IMR-90 (cell line): ENCODE results near the gene AKAP6. TPM values are rescaled to one million over a fixed set of nuclear protein-coding genes. Genes with fewer than 3 reads are reported as not detected.
"Not testable (repeated sequence)": the region's sequence is repeated elsewhere in the genome, so short reads cannot be mapped to it uniquely, and the experiment has no call there.

Experiments used
- ATAC-seq: fragments of 200-7000 bp; cut with Tn5 transposase; 2 replicates; pipeline ENCODE4 v1.9.1; 2020; ENCODE audit warnings: low read depth, mild to moderate bottlenecking, moderate library complexity
- BruUV-seq: library from RNA; stranded (reverse); fragments of 400-500 nt; replicated peaks from 2 replicates; lab custom pipeline; 2021; lab: Mats Ljungman, UMichigan
- CTCF ChIA-PET: fragments of 300-600 bp; formaldehyde crosslinking; extraction: SDS; loops from one replicate; lab custom pipeline; 2021; ENCODE audit warnings: antibody characterized with exemption; lab: Yijun Ruan, JAX
- POLR2A ChIA-PET: fragments of 300-600 bp; sonication (Branson Sonifier 250); formaldehyde crosslinking; loops from one replicate; lab custom pipeline; 2022; ENCODE audit warnings: antibody characterized with exemption; ENCODE audit not compliant: unreplicated experiment; lab: Charles Lee
- DNase-seq: peaks from one replicate; pipeline ENCODE4 v3.0.0; 2013
- H2AFZ ChIP-seq: replicated peaks from 2 replicates; pipeline ENCODE3; 2013; ENCODE audit warnings: low read length, mild to moderate bottlenecking; ENCODE audit not compliant: poor library complexity
- H2AK5ac ChIP-seq: 2 replicates; pipeline ENCODE4 v1.6.1; 2013; ENCODE audit warnings: low read depth, low read length, inconsistent platforms
- H2AK9ac ChIP-seq: replicated peaks from 2 replicates; pipeline ENCODE3; 2013; ENCODE audit warnings: mild to moderate bottlenecking, low read depth, low read length, moderate library complexity; ENCODE audit not compliant: poor library complexity
- H2BK120ac ChIP-seq: 2 replicates; pipeline ENCODE4 v1.6.1; 2013; ENCODE audit warnings: low read depth, low read length, inconsistent platforms
- H2BK15ac ChIP-seq: 3 replicates; pipeline ENCODE4 v1.6.1; 2013; ENCODE audit warnings: low read depth, low read length, inconsistent platforms
- H2BK20ac ChIP-seq: 2 replicates; pipeline ENCODE4 v1.6.1; 2013; ENCODE audit warnings: low read depth, mild to moderate bottlenecking, inconsistent platforms, low read length, moderate library complexity
- H2BK5ac ChIP-seq: 2 replicates; pipeline ENCODE4 v1.6.1; 2013; ENCODE audit warnings: mild to moderate bottlenecking, low read depth, low read length, inconsistent platforms; ENCODE audit not compliant: poor library complexity, severe bottlenecking
- H3K14ac ChIP-seq: replicated peaks from 2 replicates; pipeline ENCODE4 v1.6.1; 2013; ENCODE audit warnings: low read depth, low read length, inconsistent platforms
- H3K18ac ChIP-seq: 2 replicates; pipeline ENCODE4 v1.6.1; 2013; ENCODE audit warnings: low read depth, low read length, control low read depth
- H3K23ac ChIP-seq: 2 replicates; pipeline ENCODE4 v1.6.1; 2013; ENCODE audit warnings: low read depth, low read length, inconsistent platforms
- H3K27ac ChIP-seq: 2 replicates; pipeline ENCODE4 v1.5.1; 2013; ENCODE audit warnings: mild to moderate bottlenecking, control low read depth, low read length; ENCODE audit not compliant: insufficient read depth
- H3K27me3 ChIP-seq: 2 replicates; pipeline ENCODE4 v1.6.1; 2013; ENCODE audit warnings: low read length; ENCODE audit not compliant: control insufficient read depth, insufficient read depth
- H3K36me3 ChIP-seq: 2 replicates; pipeline ENCODE4 v1.6.1; 2013; ENCODE audit warnings: low read length, mixed read lengths; ENCODE audit not compliant: control insufficient read depth, insufficient read depth
- H3K4ac ChIP-seq: 2 replicates; pipeline ENCODE4 v1.6.1; 2013; ENCODE audit warnings: low read depth, low read length, inconsistent platforms
- H3K4me1 ChIP-seq: 2 replicates; pipeline ENCODE4 v1.6.1; 2013; ENCODE audit warnings: low read length, mixed read lengths; ENCODE audit not compliant: control insufficient read depth, insufficient read depth
- H3K4me2 ChIP-seq: 2 replicates; pipeline ENCODE4 v1.6.1; 2013; ENCODE audit warnings: low read depth, mild to moderate bottlenecking, control low read depth, low read length, moderate library complexity
- H3K4me3 ChIP-seq: 2 replicates; pipeline ENCODE4 v1.5.1; 2013; ENCODE audit warnings: low read depth, mild to moderate bottlenecking, control low read depth, low read length, moderate library complexity; ENCODE audit not compliant: insufficient read depth
- H3K56ac ChIP-seq: 2 replicates; pipeline ENCODE4 v1.6.1; 2013; ENCODE audit warnings: low read length, inconsistent platforms; ENCODE audit not compliant: insufficient read depth; ENCODE audit errors: extremely low read depth
- H3K79me1 ChIP-seq, 2 experiments: 2 replicates each; pipeline ENCODE4 v1.6.1; 2013; ENCODE audit warnings: low read length in 2 of 2, inconsistent platforms in 1 of 2, low read depth in 1 of 2
- H3K9ac ChIP-seq: 2 replicates; pipeline ENCODE4 v1.6.1; 2013; ENCODE audit warnings: low read depth, low read length, control low read depth
- H3K9me1 ChIP-seq: 2 replicates; pipeline ENCODE4 v1.6.1; 2013; ENCODE audit warnings: low read length, inconsistent platforms; ENCODE audit not compliant: insufficient read depth
- H3K9me3 ChIP-seq: 2 replicates; pipeline ENCODE4 v1.6.1; 2013; ENCODE audit warnings: low read length; ENCODE audit not compliant: control insufficient read depth, insufficient read depth
- H4K20me1 ChIP-seq: 2 replicates; pipeline ENCODE4 v1.6.1; 2013; ENCODE audit warnings: low read length, inconsistent platforms; ENCODE audit not compliant: insufficient read depth
- H4K5ac ChIP-seq: 2 replicates; pipeline ENCODE4 v1.6.1; 2013; ENCODE audit warnings: mild to moderate bottlenecking, low read depth, low read length, control low read depth
- H4K8ac ChIP-seq, 2 experiments: 2 replicates each; pipeline ENCODE4 v1.6.1; 2013; ENCODE audit warnings: low read depth in 2 of 2, low read length in 2 of 2, control low read depth in 1 of 2, inconsistent platforms in 1 of 2
- H4K91ac ChIP-seq: 2 replicates; pipeline ENCODE4 v1.6.1; 2013; ENCODE audit warnings: low read depth, low read length, inconsistent platforms; ENCODE audit not compliant: insufficient read depth
- BHLHE40 ChIP-seq: fragments of 150-350 bp; IDR thresholded peaks from 2 replicates; pipeline ENCODE4 v1.6.1; 2016; ENCODE audit warnings: mild to moderate bottlenecking, low read depth, low read length
- CEBPB ChIP-seq: IDR thresholded peaks from 2 replicates; pipeline ENCODE4 v1.6.1; 2012; ENCODE audit warnings: low read depth, low read length, improper control_type of control experiment
- CHD1 ChIP-seq: IDR thresholded peaks from 2 replicates; pipeline ENCODE4 v1.6.1; 2012; ENCODE audit warnings: low read depth, low read length, improper control_type of control experiment
- RAD21 ChIP-seq: IDR thresholded peaks from 2 replicates; pipeline ENCODE4 v1.6.1; 2012; ENCODE audit warnings: low read length, improper control_type of control experiment
- RCOR1 ChIP-seq: IDR thresholded peaks from 2 replicates; pipeline ENCODE4 v1.6.1; 2012; ENCODE audit warnings: mild to moderate bottlenecking, low read length, improper control_type of control experiment; ENCODE audit not compliant: insufficient replicate concordance
- USF2 ChIP-seq: fragments of 150-350 bp; IDR thresholded peaks from 2 replicates; pipeline ENCODE4 v1.6.1; 2017; ENCODE audit warnings: mild to moderate bottlenecking, antibody characterized with exemption, low read length, low read depth
- WGBS, 2 experiments: methylation state at CpG; one replicate each; pipeline versions ENCODE4 v1.1.5 to v1.1.7; 2013; ENCODE audit warnings: missing lambda C conversion rate in 2 of 2; ENCODE audit not compliant: insufficient read length in 1 of 2; ENCODE audit errors: extremely low coverage in 2 of 2; 5-methylcytosine and 5-hydroxymethylcytosine counted together
- dilution Hi-C: fragments of 300-500 bp; cut with HindIII; formaldehyde crosslinking; loops from one replicate; pipeline ENCODE4 v1.14.3; 2018; ENCODE audit warnings: low sequenced_read_pairs; ENCODE audit not compliant: unreplicated experiment
- in situ Hi-C: fragments of 300-500 bp; cut with MboI; formaldehyde crosslinking; loops from 3 replicates; pipeline ENCODE4 v1.14.3; 2019; ENCODE audit warnings: low sequenced_read_pairs, inconsistent platforms, mixed read lengths
- intact Hi-C: fragments of 100-400 bp; cut with micrococcal nuclease; formaldehyde crosslinking; loops from 2 replicates; pipeline ENCODE4 v1.10.0; 2022
- polyA plus RNA-seq, 3 experiments: library from polyadenylated mRNA; depleted of rRNA; stranded (reverse); fragments of >200 nt; gene quantifications; 2 replicates each; pipeline ENCODE4 v1.2.3, GENCODE V29; 2012; ENCODE audit warnings: low replicate concordance in 1 of 3
- total RNA-seq: library from RNA; depleted of rRNA; stranded (reverse); fragments of >200 nt; gene quantifications from 2 replicates; pipeline ENCODE4 v1.2.3, GENCODE V29; 2012
- TF ChIP-seq, protein P1 (sequence below): conservative IDR thresholded peaks from 2 replicates; pipeline ENCODE4 v1.5.1; 2012; ENCODE audit warnings: mild to moderate bottlenecking, low read depth, low read length, improper control_type of control experiment

Gene AKAP6
- total and polyA plus RNA-seq, 2 of the 4 experiments (the other 2 are of a cell fraction) = 0.22 to 1.6 TPM

GRCh38 chr14:32384464-32384863, 55.4 kb downstream of the AKAP6 start:
- no peak overlapping the region for H3K4ac ChIP-seq
- H4K5ac ChIP-seq = no peak overlapping the region
- H2BK20ac ChIP-seq = no peak overlapping the region
- dilution Hi-C loops (no loop called here), in situ Hi-C loops (no loop called here), intact Hi-C loops (no loop called here)
- no peaks in the 10 kb centered on the region for H3K9me1 ChIP-seq
- no peak overlapping the region for H4K91ac ChIP-seq
- no peak overlapping the region for H3K14ac ChIP-seq
- ATAC-seq = no peak
- 89% methylated on average over 2 of the region's 2 CpGs; no CpG with 5 or more reads in 1 of the 2 experiments for WGBS, 2 experiments
- no peak overlapping the region for H2BK120ac ChIP-seq
- TF ChIP-seq CHD1 (no peak), RAD21 (no peak), RCOR1 (no peak), CEBPB (no peak), USF2 (no peak), BHLHE40 (no peak)
- TF ChIP-seq, protein P1, sequence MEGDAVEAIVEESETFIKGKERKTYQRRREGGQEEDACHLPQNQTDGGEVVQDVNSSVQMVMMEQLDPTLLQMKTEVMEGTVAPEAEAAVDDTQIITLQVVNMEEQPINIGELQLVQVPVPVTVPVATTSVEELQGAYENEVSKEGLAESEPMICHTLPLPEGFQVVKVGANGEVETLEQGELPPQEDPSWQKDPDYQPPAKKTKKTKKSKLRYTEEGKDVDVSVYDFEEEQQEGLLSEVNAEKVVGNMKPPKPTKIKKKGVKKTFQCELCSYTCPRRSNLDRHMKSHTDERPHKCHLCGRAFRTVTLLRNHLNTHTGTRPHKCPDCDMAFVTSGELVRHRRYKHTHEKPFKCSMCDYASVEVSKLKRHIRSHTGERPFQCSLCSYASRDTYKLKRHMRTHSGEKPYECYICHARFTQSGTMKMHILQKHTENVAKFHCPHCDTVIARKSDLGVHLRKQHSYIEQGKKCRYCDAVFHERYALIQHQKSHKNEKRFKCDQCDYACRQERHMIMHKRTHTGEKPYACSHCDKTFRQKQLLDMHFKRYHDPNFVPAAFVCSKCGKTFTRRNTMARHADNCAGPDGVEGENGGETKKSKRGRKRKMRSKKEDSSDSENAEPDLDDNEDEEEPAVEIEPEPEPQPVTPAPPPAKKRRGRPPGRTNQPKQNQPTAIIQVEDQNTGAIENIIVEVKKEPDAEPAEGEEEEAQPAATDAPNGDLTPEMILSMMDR = no peak
- H3K9me3 ChIP-seq = no peaks in the 10 kb centered on the region
- H3K4me2 ChIP-seq = no peak overlapping the region
- H2AFZ ChIP-seq = no peak overlapping the region
- H4K20me1 ChIP-seq = no peaks in the 10 kb centered on the region
- no peaks in the 10 kb centered on the region for H3K79me1 ChIP-seq
- H2BK15ac ChIP-seq = no peak overlapping the region
- POLR2A ChIA-PET = no interaction called here
- H2AK5ac ChIP-seq = no peak overlapping the region
- H3K27me3 ChIP-seq = peaks cover 2% of the 10 kb centered on the region; the same call in 1 of the 2 replicates
- DNase-seq = no peak
- H3K18ac ChIP-seq = no peak overlapping the region
- no peaks in the 10 kb centered on the region for H3K36me3 ChIP-seq
- CTCF ChIA-PET = interaction anchor here (0.6 kb wide), 1 partner anchor 125 kb away, joined by 3 read pairs; no protein-coding TSS in a partner anchor
- H3K23ac ChIP-seq = no peak overlapping the region
- no peak overlapping the region for H4K8ac ChIP-seq
- no peaks in the 10 kb centered on the region for H3K4me1 ChIP-seq
- BruUV-seq = no TSS peak
- H2BK5ac ChIP-seq = no peak overlapping the region
- H3K56ac ChIP-seq = no peak overlapping the region
- no peak overlapping the region for H3K9ac ChIP-seq
- H3K27ac ChIP-seq = no peak overlapping the region
- no peak overlapping the region for H3K4me3 ChIP-seq
- no peak overlapping the region for H2AK9ac ChIP-seq

GRCh38 chr14:32387295-32387694, 58.2 kb downstream of the AKAP6 start:
- H4K91ac ChIP-seq, CTCF ChIA-PET, H2BK15ac ChIP-seq, H3K18ac ChIP-seq, H3K4ac ChIP-seq, H2BK120ac ChIP-seq, H3K4me3 ChIP-seq, DNase-seq, H4K8ac ChIP-seq, H3K27me3 ChIP-seq, H2AK5ac ChIP-seq, H3K9ac ChIP-seq, H2AK9ac ChIP-seq, POLR2A ChIA-PET, H3K23ac ChIP-seq, H3K27ac ChIP-seq, H4K5ac ChIP-seq, dilution Hi-C loops, H2BK20ac ChIP-seq, intact Hi-C loops, H3K14ac ChIP-seq, H3K9me1 ChIP-seq, H3K4me1 ChIP-seq, H3K79me1 ChIP-seq, H2BK5ac ChIP-seq, in situ Hi-C loops, ATAC-seq, BruUV-seq, H3K56ac ChIP-seq, H3K9me3 ChIP-seq, H3K36me3 ChIP-seq, H3K4me2 ChIP-seq, H2AFZ ChIP-seq, H4K20me1 ChIP-seq: not testable (repeated sequence)
- WGBS, 2 experiments = no CpG with 5 or more reads among the region's 2 CpGs
